Measurements from ENCODE around the gene METTL23.

DNA sequence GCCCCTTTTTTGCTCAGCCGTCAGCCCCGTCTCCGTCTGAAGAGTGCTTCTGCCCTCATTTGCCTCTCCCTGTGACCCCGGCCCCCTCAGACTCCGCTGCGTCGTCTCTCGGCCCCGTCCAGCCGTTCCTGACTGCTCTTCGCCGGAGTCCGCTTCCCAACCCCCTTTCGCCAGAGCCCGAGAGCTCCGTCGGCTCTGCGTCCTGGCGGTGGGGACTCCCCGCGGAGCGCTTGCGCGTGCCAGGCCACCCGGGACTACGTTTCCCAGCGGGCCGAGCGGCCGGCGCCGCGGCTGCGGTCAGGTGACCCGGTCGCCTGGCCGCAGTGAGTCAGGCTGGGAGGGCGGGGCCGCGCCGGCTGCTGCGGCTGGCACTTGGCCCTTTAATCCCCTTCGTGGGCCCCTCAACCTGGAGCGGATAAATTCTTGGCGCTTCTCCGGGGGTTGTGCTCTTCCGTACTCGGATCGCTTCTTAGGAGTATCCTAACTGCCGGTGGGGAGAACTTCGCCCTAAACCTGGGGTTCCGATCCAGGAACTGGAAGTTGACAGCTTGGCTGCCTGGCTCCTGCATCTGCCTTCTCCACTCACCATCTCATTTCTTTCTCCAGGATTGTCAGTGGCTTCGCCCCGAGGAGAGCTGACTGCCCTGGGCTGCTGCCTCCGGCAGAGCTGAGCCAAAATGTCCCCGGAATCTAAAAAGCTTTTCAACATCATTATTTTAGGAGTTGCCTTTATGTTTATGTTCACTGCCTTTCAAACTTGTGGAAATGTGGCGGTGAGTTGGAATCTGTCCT is 11.2 kb downstream of the METTL23 start, which contains the start of gene MFSD11:
- TF ChIP-seq, protein P1, sequence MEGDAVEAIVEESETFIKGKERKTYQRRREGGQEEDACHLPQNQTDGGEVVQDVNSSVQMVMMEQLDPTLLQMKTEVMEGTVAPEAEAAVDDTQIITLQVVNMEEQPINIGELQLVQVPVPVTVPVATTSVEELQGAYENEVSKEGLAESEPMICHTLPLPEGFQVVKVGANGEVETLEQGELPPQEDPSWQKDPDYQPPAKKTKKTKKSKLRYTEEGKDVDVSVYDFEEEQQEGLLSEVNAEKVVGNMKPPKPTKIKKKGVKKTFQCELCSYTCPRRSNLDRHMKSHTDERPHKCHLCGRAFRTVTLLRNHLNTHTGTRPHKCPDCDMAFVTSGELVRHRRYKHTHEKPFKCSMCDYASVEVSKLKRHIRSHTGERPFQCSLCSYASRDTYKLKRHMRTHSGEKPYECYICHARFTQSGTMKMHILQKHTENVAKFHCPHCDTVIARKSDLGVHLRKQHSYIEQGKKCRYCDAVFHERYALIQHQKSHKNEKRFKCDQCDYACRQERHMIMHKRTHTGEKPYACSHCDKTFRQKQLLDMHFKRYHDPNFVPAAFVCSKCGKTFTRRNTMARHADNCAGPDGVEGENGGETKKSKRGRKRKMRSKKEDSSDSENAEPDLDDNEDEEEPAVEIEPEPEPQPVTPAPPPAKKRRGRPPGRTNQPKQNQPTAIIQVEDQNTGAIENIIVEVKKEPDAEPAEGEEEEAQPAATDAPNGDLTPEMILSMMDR (IDR thresholded peaks at IDR 0.05; ENCODE audit: low read length), result no peak
- no peak for TF ChIP-seq EZH2 (IDR thresholded peaks at IDR 0.05; ENCODE audit: borderline replicate concordance, low read length)
